DMS53 treated with DMSO at 0.1 percent for 48 hours (cell line): Measurements from ENCODE around the gene FN3KRP.
A peak's percentile ranks its signal among the peaks of the same experiment; 100 is the strongest.

ENCODE experiments used
- DNase-seq: peaks from one replicate; lab custom pipeline; 2025; ENCODE audit not compliant: unreplicated experiment; lab: John Stamatoyannopoulos, UW

Gene FN3KRP

DNA sequence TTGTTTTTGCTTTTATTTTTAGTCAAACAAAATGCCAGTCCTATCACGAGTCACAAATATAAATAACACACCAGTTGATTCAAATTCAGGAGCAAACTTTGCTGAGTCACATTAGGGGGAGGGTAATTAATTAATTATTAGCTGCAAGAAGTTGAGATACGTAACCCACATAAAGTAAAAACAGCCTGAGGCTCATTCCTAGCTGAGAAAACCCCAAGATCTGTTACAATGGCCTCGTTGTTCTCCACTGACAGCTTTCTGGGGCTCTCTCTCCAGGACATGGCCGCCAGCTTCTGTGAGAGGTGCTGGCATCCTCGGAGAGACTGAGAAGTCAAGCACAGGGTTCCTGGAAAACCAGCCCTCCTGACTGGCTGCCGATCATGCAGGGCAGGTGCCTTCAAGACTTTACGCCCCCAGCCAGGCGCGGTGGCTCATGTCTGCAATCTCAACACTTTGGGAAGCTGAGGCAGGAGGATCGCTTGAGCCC is 29.1 kb upstream of the FN3KRP start:
- no peak for DNase-seq

DNA sequence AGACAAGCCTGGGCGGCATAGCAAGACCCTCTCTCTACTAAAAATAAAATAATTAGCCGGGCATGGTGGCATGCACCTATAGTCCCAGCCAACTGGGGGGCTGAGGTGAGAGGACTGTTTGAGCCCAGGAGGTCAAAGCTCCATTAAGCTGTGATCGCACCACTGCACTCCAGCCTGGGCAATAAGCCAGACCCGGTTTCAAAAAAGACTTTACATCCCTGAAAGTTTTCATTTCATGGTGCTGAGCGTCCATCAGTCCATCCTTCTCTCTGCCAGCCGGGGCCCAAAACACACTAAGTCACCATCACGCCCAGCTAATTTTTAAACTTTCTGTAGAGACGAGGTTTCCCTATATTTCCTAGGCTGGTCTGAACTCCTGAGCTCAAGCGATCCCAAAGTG is 28.6 kb upstream of the FN3KRP start:
- DNase-seq: no peak

DNA sequence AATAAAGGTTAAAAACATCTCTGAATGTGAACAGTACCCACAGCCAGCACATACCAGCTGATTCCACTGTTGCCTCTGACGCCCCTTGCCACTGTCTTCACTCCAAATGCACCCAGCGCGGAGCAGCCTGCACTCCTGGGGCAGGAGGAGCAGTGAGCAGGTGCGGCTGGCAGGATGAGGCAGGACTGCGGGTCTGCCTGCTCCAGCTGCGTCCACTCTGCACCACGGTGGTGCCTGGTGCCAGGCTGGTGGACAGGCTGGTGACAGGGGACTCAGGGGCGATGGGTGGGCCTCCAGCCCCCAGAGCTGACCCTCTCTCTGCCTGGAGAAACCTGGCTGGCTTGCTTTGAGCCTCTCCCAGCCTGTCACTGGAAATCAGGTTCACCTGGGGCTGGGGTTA is 27.4 kb upstream of the FN3KRP start:
- no peak for DNase-seq

DNA sequence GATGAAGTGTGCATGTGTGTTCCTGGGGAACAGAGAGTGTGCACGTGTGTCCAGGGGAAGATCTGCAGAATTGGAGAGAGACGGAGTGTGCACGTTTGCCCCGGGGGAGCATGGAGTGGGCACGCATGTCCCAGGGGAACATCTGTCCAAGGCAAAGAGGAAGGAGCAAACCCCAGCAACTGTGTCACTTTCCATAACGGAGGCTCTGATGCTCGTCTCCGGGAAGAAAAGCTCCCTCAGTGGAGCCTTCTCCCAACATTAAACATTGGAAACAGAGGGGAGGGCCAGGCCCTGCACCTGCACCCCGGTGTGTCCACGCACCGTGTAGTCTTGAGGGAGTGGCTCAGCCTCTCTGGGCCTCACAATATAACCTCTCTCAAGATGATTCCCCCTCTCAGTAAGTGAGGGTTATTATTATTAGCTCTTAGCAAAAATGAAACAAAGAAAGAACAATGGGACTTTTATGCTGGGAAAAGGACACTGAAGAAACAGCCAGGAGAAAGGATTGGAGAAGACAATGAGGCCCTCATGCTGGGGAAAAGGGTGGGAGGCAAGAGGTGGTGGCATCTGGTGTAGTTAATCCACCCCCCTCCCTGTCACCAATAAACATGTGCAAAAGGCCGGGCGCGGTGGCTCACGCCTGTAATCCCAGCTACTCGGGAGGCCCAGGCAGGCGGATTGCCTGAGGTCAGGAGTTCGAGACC is 25.6 kb upstream of the FN3KRP start:
- no peak for DNase-seq

DNA sequence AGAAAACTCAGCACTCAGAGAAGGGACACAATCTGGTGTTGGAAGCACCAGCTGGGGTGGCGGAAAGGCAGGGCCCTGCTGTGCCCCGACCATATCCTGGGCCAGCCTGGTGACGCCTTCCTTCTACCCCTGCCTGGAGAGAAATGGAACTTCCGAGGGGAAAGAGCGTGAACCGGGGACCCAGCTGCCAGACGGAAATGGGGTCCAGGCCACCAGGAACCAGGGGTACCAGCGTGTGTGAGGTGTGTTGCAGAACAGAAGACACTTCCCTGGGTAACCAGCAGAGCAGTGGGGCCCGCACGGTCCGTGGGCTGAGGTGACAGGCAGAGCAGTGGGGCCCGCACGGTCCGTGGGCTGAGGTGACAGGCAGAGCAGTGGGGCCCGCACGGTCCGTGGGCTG is 24.8 kb upstream of the FN3KRP start:
- DNase-seq: no peak

DNA sequence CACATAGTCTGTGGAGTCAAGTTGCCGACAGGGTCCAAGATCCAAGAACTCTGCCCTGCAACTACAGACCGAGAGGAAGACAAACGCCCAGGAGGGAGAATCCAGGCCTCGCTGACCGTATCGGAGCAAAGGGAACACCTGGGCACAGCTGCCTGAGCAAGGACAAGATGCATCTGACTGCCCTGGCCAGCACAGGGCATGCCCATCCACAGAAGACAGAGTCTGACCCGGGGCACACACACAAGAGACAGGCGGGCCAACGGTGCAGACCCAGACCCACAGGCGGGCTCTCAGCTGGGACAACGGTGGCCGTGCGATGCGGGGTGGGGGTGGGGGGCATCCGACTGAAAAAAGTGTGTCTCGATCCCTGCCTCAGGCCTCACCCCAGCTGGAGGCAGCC is 24.2 kb upstream of the FN3KRP start:
- DNase-seq: no peak

DNA sequence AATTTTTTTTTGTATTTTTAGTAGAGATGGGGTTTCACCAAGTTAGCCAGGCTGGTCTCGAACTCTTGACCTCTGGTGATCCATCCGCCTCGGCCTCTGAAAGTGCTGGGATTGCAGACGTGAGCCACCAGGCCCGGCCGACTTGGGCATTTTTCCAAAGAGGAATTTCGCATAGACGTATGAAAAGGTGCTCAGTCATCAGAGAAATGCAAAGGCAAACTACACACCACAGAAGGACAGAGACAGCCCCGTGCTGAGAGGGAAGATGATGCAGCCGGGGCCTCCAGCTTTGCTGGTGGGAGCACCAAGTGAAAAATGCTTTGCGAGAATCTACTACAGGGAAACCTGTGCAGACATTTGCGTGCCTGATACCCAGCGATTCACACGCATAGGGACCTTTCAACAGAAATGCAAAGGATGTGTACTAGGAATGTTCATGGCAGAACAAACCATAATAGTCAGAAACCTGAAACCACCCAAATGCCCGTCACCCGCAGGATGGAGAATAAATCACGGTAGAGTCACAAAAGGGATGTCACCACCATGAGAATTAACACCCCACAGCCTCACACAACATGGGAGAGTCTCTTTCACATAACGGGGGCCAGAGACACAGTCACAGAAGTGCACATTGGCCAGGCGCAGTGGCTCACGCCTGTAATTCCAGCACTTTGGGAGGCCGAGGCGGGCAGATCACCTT is 23.2 kb upstream of the FN3KRP start:
- no peak for DNase-seq

DNA sequence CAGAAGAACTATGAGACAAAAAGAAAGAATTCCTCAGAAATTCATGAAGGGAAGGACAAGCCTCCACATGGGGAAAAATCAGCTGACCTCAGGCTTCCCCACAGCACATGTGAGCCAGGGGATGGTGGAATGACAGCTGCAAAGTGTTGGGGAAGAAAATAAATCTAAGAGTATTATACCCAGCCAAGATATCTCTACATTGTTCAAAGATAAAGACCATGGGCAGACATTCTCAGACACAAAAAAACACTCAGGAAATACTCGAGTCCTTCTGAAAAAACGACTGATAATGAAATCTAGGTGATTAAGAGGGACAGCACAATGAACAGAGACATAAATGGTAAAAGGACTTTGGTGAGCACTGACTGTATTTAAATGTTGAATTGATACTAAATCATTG is 21.9 kb upstream of the FN3KRP start:
- no peak for DNase-seq

DNA sequence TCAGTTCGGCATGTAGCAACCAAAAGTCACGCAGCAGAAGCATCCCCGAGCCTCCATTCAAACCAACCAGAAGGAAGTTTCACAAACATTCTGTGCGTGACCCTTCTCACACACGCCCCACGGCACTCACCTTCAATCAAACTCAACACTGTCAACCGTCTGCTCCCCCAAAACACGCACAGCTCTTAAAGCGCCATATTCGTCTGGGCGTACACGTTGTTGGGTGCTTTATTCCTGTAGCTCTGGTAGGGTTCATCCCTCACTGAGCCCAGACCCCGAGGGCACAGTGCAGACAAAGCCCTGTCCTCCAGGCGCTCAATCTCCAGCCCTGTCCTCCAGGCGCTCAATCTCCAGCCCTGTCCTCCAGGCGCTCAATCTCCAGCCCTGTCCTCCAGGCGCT is 20.2 kb upstream of the FN3KRP start:
- no peak for DNase-seq

DNA sequence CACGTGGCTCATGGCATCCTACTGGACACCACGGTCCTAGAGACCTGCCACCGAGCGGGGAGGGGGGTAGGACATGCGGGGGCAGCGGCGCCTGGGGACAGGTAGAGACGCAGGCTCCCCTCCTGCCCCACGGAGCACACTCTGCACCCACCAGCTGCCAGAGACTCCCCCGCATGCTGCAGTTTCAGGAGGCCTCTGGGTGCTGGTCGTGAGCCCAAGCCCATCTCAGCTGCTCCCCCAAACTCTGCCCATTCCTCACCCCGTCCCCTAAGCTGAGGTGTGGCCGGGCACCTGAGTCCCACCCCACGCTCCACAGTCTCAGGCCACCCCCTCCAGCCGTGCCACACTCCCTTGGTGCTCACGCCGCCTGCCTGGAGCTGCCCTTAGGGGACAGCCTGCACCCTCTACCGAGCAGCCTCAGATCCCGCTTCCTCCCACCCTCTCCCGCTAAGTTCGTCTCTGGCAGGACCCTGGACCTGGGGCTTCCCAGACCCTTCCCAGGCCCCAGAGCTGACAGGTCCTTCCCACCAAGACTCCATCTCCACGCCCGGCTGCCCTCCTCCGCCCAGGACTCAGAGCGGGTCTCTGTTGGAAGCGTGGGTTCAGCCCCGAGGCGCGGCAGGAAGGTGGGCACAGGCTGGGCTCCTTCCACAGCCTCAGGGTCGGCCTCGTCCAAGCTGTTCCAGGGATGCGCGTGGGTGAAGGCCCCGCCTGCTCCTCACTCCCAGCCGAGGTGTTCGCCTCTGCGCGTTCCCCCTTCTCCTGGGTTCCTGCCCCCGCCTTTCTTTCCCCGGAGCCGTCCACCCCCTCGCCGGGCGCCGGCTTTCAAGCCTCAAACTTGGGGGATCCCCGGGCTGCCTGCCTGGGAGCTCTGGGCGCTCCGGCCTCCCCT is 19.3 kb upstream of the FN3KRP start:
- no peak for DNase-seq

DNA sequence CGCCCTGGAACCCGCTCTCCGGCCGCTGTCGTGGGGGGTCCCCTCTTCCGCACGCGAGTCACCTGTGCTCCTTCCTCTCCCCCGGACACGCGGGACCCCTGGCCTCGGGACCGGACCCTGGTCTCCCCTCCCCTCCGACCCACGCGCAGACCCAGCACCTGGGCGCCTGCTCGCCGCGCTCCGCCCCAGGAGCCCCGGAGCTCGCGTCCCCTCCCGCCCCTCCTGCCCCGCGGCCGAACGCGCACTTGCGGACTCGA is 18.8 kb upstream of the FN3KRP start:
- DNase-seq: no peak

DNA sequence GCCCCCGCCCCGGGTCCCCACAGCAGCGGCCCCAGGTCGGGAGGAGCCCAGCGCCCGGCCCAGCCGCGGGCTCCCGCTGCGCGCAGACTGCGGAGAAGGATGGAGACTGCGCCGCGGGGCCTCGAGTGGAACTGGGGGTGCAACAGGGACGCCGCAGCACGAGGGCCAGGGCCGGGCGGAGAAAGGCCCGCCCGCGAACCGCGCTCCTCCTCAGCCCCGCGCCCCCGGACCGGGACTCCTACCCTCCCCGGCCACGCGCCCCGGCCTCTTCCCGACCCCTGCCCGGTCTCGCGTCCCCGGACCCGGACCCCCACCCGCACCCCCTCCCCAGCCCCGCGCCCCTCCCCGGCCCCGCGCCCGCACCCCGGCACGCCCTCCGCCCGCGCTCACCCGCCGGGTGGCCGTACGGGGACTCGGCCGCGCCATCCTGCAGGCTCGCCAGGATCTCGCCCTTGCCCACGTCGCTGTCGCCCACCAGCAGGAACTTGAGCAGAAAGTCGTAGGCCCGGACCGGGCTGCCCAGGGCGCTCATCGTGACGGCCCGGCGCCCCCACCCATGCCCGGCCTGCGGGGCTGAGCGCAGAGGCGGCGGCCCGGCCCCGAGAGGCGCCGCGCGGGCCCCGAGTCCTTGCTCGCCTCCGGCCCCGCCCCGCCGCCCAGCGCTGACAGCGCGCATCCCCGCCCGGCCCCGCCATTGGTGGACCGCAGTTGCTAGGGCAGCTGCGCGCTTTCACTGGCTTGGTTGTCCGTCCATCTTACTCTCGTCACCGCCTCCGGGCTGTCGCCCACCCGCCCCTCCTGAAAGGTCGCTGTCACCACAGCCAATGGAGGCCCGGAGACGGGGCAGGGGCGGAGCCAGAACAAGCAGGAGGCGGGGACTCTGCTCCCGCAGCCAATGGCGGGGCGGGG is 18.2 kb upstream of the FN3KRP start, which contains the start of gene RAB40B:
TSS of gene RAB40B (minus strand) at position 634 of the 909 bp plus-strand sequence. CDS start at position 532, 102 bp downstream.
- DNase-seq: peak; percentile 91

DNA sequence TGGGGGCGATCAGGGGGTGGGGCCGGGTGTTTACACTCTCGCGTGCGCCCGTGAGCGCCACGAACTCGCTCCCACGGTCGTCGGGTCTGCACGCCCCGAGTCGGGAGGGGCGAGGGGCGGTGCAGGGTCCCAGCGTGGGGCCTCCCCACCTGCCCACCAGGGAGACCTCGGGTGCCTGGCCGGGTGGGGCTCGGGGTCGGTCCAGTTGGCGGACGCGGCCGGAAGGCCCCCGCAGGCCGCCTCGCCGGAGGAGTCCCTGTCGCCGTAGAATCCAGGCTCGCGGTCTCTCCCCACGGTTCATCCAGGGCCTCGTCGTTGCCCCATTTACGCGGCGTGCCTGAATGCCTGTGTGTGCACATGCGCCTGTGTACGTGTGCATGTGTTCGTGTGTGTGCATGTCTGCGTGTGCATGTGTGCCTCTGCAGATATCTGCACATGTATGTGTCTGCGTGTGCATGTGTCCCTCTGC is 17.5 kb upstream of the FN3KRP start:
- no peak for DNase-seq

DNA sequence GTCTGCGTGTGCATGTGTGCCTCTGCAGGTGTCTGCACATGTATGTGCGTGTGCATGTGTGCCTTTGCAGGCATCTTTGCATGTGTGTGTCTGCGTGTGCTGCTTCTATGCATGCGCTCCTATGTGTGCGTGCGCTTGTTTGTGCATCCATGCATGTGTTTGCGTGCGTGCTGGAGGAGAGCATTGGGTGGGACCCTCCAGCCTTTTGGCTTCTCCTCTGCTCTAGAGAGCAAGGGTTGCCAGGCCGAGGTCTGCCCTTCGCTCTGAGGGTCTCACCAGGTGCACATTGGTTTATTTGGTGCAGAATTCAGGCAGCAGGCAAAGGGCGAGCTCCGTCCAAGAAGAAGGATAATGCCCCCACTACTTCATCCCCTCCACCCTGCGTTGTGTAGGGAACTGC is 17.0 kb upstream of the FN3KRP start:
- no peak for DNase-seq

DNA sequence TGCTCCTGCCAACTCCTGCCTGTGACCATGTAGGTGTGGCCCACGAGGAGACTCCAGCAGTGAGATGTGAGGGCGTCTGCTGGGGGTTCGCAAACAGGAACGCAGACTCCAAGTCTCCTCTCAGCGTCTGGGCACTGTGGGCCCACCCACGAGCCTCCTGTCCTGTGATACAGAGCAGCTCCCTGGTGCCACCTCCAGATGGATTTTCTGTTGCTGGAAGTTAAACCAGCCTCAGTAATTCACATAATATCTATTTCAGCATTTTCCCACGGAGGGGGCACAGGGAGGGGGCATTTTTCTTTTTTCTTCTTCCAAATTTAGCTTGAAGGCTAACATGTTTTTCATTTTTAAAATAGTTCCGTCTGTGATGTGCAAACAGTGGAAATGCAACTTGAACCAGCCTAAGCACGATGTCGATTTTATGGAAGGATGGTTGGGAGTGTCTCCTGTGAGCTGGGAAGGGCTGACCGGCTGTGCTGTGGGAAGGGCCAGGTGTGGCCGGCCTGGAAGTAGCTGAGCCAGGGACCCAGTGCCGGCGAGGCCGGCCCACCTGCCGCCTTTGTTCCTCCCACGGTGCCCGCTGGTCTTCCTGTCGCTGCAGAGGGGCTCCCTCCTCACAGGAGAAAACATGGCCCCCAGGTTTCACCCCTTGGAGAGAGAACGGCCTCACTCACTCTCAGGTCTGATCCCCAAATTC is 14.1 kb upstream of the FN3KRP start:
- no peak for DNase-seq

DNA sequence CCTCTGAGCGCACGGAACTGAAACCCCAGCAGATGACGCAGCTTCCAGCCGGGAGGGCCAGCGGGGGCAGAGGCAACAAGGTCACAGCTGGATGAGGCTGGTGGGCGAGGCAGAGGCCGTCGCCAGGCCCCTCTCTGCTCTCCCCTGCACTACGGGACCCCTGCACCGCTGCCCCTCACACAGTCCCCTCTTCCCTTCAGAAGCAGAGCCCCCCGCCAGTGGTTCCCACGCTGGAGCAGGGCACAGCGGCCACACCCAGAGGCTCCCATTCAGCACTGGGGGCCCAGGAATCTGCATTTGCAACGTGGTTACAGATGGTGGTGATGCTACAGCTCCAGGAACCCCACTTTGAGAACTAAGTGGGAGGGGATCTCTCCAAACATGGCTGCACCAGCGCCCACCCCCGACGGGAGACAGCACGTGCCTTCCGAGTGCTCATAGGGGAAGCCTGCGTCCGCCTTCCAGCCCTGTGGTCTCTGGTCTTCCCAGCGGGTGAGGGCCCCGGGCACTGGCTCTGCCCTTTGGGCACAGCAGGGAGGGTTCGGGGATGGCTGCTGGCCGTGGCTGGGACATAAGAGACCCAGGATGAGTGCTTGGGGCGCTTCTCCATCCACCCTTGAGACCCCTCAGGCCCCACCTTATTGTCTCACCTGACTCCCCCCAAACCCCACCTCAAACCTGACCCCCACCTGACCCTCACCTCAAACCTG is 13.3 kb upstream of the FN3KRP start:
- no peak for DNase-seq

DNA sequence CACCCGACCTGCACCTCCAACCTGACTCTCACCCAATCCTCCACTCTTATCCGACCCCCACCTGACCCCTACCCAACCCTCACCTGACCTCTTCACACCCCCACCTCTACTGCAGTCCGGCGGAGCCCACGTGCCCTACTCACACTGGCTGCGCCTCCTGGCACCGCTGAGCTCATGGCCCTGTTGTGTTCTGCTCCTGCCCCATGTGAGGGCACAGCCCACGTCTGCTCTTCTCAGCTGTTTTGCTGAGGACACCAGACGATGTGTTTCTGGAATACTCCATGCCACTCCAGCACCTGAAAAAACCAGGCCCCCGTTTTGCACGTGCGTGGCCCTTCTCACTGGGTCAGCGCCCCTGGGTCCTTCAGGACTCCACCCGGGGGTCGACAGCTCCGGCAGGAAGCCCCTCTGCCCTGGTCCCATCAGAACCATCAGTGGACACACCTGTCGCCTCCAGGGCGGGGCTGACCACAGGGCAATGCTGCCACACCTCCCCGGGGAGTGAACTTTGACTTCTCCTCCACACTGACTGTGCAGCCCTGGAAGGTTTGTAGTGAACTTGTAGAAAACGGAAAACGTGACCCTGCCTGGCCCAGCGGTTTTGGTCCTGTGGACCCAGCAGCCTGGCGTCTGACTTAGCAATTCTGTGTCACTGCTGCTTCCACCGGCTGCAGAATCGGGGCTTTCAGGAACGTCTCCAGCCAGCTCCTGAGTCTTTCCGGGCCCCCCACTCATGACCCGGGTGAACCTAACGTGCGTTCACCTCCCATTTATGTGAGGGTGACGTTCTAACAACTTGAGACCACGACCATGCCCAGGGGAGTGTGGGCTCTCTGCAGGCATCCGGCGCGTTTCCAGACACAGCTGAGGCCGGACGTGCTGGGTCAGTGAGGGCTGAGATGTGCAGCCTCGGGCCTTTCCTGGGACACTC is 12.3 kb upstream of the FN3KRP start:
- DNase-seq: no peak

DNA sequence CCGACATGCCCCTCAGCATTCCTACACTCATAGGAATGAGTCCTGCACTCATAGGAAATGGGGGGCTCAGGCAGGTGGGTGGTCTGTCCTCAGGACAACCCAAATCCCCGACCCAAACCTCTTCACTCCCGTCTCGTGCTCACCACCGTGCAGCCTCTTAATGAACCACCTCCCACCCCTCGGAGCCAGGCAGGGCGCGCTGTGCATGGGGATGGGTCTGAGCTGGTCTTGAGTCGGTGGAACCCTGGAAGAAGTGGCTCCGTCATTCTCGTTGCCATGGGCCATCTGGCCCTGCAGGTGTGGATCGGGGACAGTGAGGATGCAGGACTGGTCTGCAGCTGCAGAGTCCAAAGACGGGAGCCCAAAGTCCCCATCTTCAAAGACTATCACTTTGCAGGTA is 11.6 kb upstream of the FN3KRP start:
- no peak for DNase-seq
